ENCODE results near the gene PLPP4. TPM values are rescaled to one million over a fixed set of nuclear protein-coding genes. Genes with fewer than 3 reads are reported as not detected.

The PLPP4 gene
- total RNA-seq, 1 experiment from 2014 or later, result not detected

DNA sequence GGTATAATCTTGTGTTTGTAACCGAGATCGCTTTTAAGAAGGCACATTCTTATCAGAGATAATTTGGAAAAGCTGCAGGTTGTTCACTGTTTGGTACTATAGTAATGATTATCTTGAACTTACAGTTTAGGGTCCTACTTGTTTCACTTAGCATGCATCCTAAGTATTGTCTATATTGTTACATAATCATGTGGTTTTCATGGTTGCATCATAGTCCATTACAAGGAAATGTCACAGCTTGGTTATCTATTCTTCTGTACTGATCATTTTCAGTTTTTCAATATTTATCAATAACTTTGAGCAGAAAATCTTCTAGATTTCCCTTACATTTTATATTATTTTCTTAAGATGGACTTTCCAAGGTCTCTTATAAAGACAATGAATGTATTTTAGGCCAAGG, 116.3 kb downstream of the PLPP4 start:
- no peak overlapping the region for H2BK15ac ChIP-seq (ENCODE audit: low read depth, low read length)
- no peaks in the 10 kb centered on the region for H3K79me1 ChIP-seq (ENCODE audit: insufficient read depth, low read depth, low read length, poor library complexity, severe bottlenecking)
- H4K8ac ChIP-seq (replicated peaks; ENCODE audit: insufficient read length, low read depth, low read length), result no peak overlapping the region
- no peak overlapping the region for H3K14ac ChIP-seq (ENCODE audit: insufficient read depth, low read length)
- H2BK20ac ChIP-seq (ENCODE audit: low read depth, low read length, poor library complexity, severe bottlenecking), result no peak overlapping the region
- no peak overlapping the region for H2BK5ac ChIP-seq (ENCODE audit: insufficient read length, low read length)
- peaks cover 12 to 13% of the 10 kb centered on the region in 2 experiments for H3K4me1 Mint-ChIP-seq
- H2BK120ac ChIP-seq (ENCODE audit: low read depth, low read length, poor library complexity, severe bottlenecking), result no peak overlapping the region
- no peak overlapping the region for H4K91ac ChIP-seq (ENCODE audit: insufficient read length, low read depth, low read length)
- H3K9ac ChIP-seq (ENCODE audit: extremely low read depth, insufficient read length, low read length), result no peak overlapping the region
- no peaks in the 10 kb centered on the region for H4K20me1 ChIP-seq (ENCODE audit: control insufficient read depth, insufficient read depth, insufficient read length)
- H3K23ac ChIP-seq (ENCODE audit: insufficient read length, low read depth, low read length), result no peak overlapping the region
- no peak for TF ChIP-seq CTCF (conservative IDR thresholded peaks at IDR 0.05)
- no peaks in the 10 kb centered on the region for H3K9me3 Mint-ChIP-seq
- H3K27ac Mint-ChIP-seq, result no peak overlapping the region
- H3K27me3 Mint-ChIP-seq (ENCODE audit: low read depth), result peaks cover 5% of the 10 kb centered on the region; the same call in 1 of the 2 replicates
- DNase-seq, result no peak
- no peaks in the 10 kb centered on the region for H3K4me1 ChIP-seq (ENCODE audit: insufficient read depth, low read length)
- H3K36me3 Mint-ChIP-seq (ENCODE audit: insufficient read depth in 1 of 3, low read depth in 3 of 3), result no peaks in the 10 kb centered on the region
- H3K18ac ChIP-seq (ENCODE audit: insufficient read length, low read depth, low read length), result no peak overlapping the region
- no peak overlapping the region for H2AK5ac ChIP-seq (ENCODE audit: insufficient read length, low read length)
- no peak overlapping the region for H3K4me3 Mint-ChIP-seq
- no peak overlapping the region for H3K27ac ChIP-seq (ENCODE audit: insufficient read length, low read depth, low read length)
- H2AFZ ChIP-seq (ENCODE audit: low read length), result no peak overlapping the region
- H3T11ph ChIP-seq (ENCODE audit: low read length), result no peak overlapping the region
- no CpG with 5 or more reads among the region's 2 CpGs for whole genome bisulfite sequencing (ENCODE audit: extremely low coverage, insufficient read length, low lambda C conversion rate)
- no peaks in the 10 kb centered on the region for H3K9me3 ChIP-seq (ENCODE audit: control insufficient read depth, low read depth, low read length)
- no peak overlapping the region for H3K4ac ChIP-seq (ENCODE audit: low read depth, low read length)
- no peak overlapping the region for H3K56ac ChIP-seq (ENCODE audit: insufficient read length, low read depth, low read length)
- H4K5ac ChIP-seq (ENCODE audit: insufficient read length, low read depth, low read length), result no peak overlapping the region
- H3K4me2 ChIP-seq (ENCODE audit: insufficient read depth, insufficient read length, low read length), result no peak overlapping the region
- H3K79me2 ChIP-seq (ENCODE audit: insufficient read depth, low read length), result no peaks in the 10 kb centered on the region
- H3K27me3 ChIP-seq (ENCODE audit: insufficient read depth, low read length), result no peaks in the 10 kb centered on the region; the same call in 1 of the 2 replicates
- no peak overlapping the region for H2BK12ac ChIP-seq (ENCODE audit: insufficient read length, low read depth, low read length)
- no peaks in the 10 kb centered on the region for H3K23me2 ChIP-seq (ENCODE audit: insufficient read length, low read depth, low read length, poor library complexity, severe bottlenecking)

Measured in H9 (cell line).